Psoas muscle (tissue), 8 donors: Measurements from ENCODE around the gene WNT7B. TPM values are rescaled to one million over a fixed set of nuclear protein-coding genes. Genes with fewer than 3 reads are reported as not detected.

Experiments used
- ATAC-seq, 4 donors: fragments of 200-7000 bp; cut with Tn5 transposase; one replicate each; pipeline ENCODE4 v1.9.1; 2020; ENCODE audit warnings: moderate library complexity in 3 of 4, mild to moderate bottlenecking in 2 of 4
- DNase-seq, 2 donors: peaks; one replicate each; pipeline ENCODE4 v3.0.0-alpha.2; 2020
- H3K27ac ChIP-seq: fragments of 200-600 bp; one replicate; pipeline ENCODE4 v1.8.0; 2022
- H3K27me3 ChIP-seq, 3 donors: fragments of 200-600 bp in 1 of 3; one replicate each; pipeline versions ENCODE4 v1.6.1 to v1.8.0; 2013 to 2022; ENCODE audit warnings: low read length in 2 of 3, mild to moderate bottlenecking in 2 of 3, moderate library complexity in 1 of 3; ENCODE audit not compliant: insufficient read depth in 3 of 3
- H3K36me3 ChIP-seq, 2 donors: fragments of 200-600 bp in 1 of 2; one replicate each; pipeline versions ENCODE4 v1.6.1 to v1.8.0; 2013 to 2022; ENCODE audit warnings: low read depth in 1 of 2, mild to moderate bottlenecking in 1 of 2, moderate library complexity in 1 of 2; ENCODE audit not compliant: insufficient read depth in 1 of 2
- H3K4me1 ChIP-seq: fragments of 200-600 bp; one replicate; pipeline ENCODE4 v1.8.0; 2022
- H3K4me3 ChIP-seq: fragments of 200-600 bp; one replicate; pipeline ENCODE4 v1.8.0; 2022; ENCODE audit warnings: mild to moderate bottlenecking
- H3K9me3 ChIP-seq: fragments of 200-600 bp; one replicate; pipeline ENCODE4 v1.8.0; 2022
- WGBS, 3 donors: extraction: QIAGEN DNeasy Blood & Tissue Kit; methylation state at CpG; one replicate each; pipeline versions ENCODE4 v1.1.6 to v1.1.7; 2013; 5-methylcytosine and 5-hydroxymethylcytosine counted together
- intact Hi-C, 2 donors: fragments of 100-400 bp; cut with DNase I; formaldehyde crosslinking; loops; one replicate each; pipeline versions ENCODE4 v1.11.0 to v1.14.2; 2022
- polyA plus RNA-seq, 3 donors: library from polyadenylated mRNA; stranded (reverse); fragments of 200-250 nt; gene quantifications; one replicate each; pipeline ENCODE4 v1.2.3, GENCODE V29; 2013
- total RNA-seq, 4 donors: library from RNA; stranded (reverse); fragmentation: NEBNext Ultra II Directional in 2 of 4; extraction: Animal tissue kit (Norgen Biotek cat#: 25700) in 2 of 4; gene quantifications; one replicate each; pipeline versions ENCODE4 v1.2.1 to v1.2.4, GENCODE V29; 2021 to 2023
- TF ChIP-seq, protein P1 (sequence below): fragments of 200-600 bp; IDR thresholded peaks from one replicate; pipeline ENCODE4 v1.8.0; 2022; ENCODE audit warnings: antibody characterized with exemption
- donor health status: healthy with polysubstance abuse.
- donor health status: DM: no; HTN: no; CAD: no; lungs with moderate emphysema.
- donor health status: Bipolar disorder and iron deficiency.
- donor health status: healthy.
- donor health status: DM: yes; HTN: yes; CAD: no.
- donor health status: DM: no; HTN: no; CAD: no.
- donor health status: DM: no; HTN: no; CAD: no.
- donor health status: DM: yes; HTN: yes; CAD: no.

Gene WNT7B
- total and polyA plus RNA-seq, 7 donors = 0.05 TPM; not detected in 6

DNA sequence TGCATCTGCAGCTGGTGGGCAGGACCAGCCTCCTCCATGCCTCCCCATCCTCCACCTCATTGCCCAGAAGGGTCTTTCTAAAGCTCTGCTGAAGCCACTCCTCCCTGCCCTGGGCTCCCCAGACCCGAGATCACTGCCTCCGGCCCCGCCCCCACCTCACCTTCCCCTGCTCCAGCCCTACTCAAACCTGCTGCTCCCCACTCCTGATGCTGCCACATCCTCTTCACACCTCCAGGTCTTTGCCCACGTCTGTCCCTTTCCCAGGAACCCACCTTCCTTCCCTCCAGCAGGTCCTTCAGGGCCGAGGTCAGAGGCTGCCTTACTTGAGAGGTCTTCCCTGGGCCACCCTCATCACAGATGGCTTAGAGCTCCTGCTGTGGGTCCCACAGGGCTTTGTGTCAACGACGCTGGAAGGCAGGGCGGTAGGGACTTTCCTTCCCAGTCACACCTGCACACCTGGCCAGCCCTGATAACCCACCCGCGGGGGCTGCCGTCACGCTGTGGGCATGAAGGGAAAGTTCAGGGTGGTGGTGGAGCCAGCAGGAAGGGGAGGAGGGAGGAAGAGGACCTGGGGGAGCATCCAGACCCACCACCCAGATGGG is 11.9 kb downstream of the WNT7B start:
- TF ChIP-seq, protein P1, sequence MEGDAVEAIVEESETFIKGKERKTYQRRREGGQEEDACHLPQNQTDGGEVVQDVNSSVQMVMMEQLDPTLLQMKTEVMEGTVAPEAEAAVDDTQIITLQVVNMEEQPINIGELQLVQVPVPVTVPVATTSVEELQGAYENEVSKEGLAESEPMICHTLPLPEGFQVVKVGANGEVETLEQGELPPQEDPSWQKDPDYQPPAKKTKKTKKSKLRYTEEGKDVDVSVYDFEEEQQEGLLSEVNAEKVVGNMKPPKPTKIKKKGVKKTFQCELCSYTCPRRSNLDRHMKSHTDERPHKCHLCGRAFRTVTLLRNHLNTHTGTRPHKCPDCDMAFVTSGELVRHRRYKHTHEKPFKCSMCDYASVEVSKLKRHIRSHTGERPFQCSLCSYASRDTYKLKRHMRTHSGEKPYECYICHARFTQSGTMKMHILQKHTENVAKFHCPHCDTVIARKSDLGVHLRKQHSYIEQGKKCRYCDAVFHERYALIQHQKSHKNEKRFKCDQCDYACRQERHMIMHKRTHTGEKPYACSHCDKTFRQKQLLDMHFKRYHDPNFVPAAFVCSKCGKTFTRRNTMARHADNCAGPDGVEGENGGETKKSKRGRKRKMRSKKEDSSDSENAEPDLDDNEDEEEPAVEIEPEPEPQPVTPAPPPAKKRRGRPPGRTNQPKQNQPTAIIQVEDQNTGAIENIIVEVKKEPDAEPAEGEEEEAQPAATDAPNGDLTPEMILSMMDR = no peak
- no peak overlapping the region for H3K4me3 ChIP-seq
- H3K27me3 ChIP-seq = peaks cover 0 to 61% (median 12%) of the 10 kb centered on the region in 3 donors
- H3K36me3 ChIP-seq = no peaks in the 10 kb centered on the region
- H3K4me1 ChIP-seq = no peaks in the 10 kb centered on the region
- H3K9me3 ChIP-seq = no peaks in the 10 kb centered on the region
- intact Hi-C loops = loop anchor here in 1 of 2 donors (5.0 kb wide), 1 partner anchor 78 kb away; no protein-coding TSS in a partner anchor
- WGBS, 3 donors = 68 to 71% (median 71%) methylated on average over 12 of the region's 12 CpGs
- H3K27ac ChIP-seq = no peak overlapping the region
- no peak for DNase-seq
- ATAC-seq = no peak

DNA sequence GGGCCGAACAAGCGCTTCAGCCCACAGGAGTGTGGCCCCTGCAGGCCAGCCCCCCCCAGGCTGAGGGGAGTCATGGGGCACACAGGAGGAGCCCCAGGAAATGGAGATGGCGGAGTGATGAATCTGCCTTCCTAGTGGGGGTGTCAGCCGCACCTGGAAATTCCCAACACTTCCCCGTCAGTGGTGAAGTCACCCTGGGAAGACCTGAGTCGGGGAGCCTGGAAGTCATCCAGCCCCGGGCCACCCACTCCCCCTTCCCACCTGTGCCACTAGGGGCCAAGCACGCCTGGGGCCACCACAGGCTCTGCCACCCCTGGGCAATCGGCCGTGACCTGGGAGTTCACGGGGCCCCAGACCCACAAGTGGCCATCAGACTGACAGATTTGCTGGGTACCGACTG is 12.6 kb downstream of the WNT7B start:
- intact Hi-C loops = no loop called here
- TF ChIP-seq, protein P1 = no peak
- Histone ChIP-seq H3K9me3 (no peaks in the 10 kb centered on the region), H3K36me3 (no peaks in the 10 kb centered on the region), H3K27me3 (peaks cover 0 to 54% (median 9%) of the 10 kb centered on the region in 3 donors), H3K27ac (no peak overlapping the region), H3K4me1 (no peaks in the 10 kb centered on the region), H3K4me3 (no peak overlapping the region)
- no peak for DNase-seq
- 70 to 75% (median 74%) methylated on average over 11 to 12 of the region's 12 CpGs for WGBS, 3 donors
- ATAC-seq = no peak

DNA sequence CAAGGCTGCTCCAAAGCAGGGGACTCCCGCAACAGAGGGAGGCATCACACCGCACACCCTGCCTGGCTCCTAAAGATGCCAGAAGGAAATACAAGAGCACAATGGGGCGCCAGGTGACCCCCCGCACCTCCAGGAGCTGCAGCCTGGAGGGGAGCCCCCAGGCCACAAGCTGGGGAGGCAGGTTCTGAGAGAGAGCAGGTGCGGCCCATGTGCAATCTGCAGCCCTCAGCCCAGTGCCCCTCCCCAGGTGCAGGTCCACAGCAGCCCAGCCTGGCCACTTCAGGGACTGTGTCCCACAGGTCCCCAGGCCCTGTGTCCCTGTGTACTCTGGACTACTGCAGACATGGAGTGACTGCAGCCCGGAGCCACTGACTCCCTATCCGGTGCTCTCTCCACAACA is 13.1 kb downstream of the WNT7B start:
- Histone ChIP-seq H3K4me1 (no peaks in the 10 kb centered on the region), H3K4me3 (no peak overlapping the region), H3K36me3 (no peaks in the 10 kb centered on the region), H3K27me3 (peaks cover 0 to 49% (median 9%) of the 10 kb centered on the region in 3 donors), H3K27ac (no peak overlapping the region), H3K9me3 (no peaks in the 10 kb centered on the region)
- ATAC-seq = no peak
- 80 to 90% (median 86%) methylated on average over 7 of the region's 7 CpGs for WGBS, 3 donors
- TF ChIP-seq, protein P1 = no peak
- no peak for DNase-seq
- intact Hi-C loops = no loop called here

DNA sequence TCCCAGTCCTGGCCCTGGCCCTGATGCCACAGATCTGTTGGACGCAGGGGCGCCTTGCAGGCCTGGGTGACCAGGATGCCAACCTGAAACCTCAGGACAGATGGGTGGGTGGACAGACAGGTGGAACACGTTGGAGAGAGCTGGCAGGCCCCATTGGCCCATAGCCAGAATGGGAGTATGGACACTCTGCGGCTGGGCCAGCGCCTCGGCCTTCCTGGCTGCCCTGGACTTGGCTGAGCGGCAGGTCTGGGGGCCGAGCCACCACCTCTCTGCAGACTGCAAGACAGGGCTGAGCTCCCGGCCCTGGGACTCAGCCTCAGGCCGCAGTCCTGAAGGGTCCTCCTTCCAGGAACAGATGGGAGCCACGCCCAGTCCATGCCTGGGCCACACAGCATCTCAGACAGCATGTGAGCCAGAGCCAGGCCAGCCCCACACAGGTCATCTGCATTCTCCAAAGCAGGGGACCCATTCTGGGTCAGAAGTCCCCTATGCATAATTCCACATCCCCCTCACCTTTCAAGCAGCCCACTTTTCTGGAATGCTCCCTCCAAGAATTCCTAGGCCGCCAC is 14.1 kb downstream of the WNT7B start:
- Histone ChIP-seq H3K36me3 (no peaks in the 10 kb centered on the region), H3K4me3 (no peak overlapping the region), H3K4me1 (no peaks in the 10 kb centered on the region), H3K27me3 (peaks cover 0 to 39% (median 4%) of the 10 kb centered on the region in 3 donors), H3K27ac (no peak overlapping the region), H3K9me3 (no peaks in the 10 kb centered on the region)
- TF ChIP-seq, protein P1 = no peak
- WGBS, 3 donors = 69 to 78% (median 71%) methylated on average over 10 to 12 of the region's 12 CpGs
- intact Hi-C loops = no loop called here
- ATAC-seq (no peak), DNase-seq (no peak)

DNA sequence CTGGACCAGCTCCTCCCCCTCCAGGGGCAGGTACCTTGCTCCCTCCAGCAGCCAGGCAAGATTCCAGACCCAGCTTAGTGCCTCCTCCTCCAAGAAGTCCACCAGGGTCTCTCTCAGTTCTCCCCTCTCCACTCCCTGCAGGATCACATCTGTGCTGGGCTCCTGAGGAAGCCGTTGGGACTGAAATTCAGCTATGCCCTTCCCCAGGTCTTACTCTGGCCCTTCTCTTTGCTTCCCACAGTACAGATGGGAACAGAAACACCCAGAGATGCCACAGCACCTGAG is 14.6 kb downstream of the WNT7B start:
- Histone ChIP-seq H3K4me3 (no peak overlapping the region), H3K27ac (no peak overlapping the region), H3K36me3 (no peaks in the 10 kb centered on the region), H3K27me3 (peaks cover 0 to 36% (median 4%) of the 10 kb centered on the region in 3 donors), H3K9me3 (no peaks in the 10 kb centered on the region), H3K4me1 (no peaks in the 10 kb centered on the region)
- TF ChIP-seq, protein P1 = no peak
- intact Hi-C loops = no loop called here
- 57 to 81% (median 79%) methylated on average over 1 of the region's 1 CpG for WGBS, 3 donors
- DNase-seq = no peak
- no peak for ATAC-seq
